Natural killer cell (primary cell): Measurements from ENCODE around the gene TSPAN17. TPM values are rescaled to one million over a fixed set of nuclear protein-coding genes. Genes with fewer than 3 reads are reported as not detected.
"Not testable (repeated sequence)": the region's sequence is repeated elsewhere in the genome, so short reads cannot be mapped to it uniquely, and the experiment has no call there.

Source experiments
- ATAC-seq, 3 donors: fragments of 150-1000 bp in 2 of 3; fragments of 200-7000 bp in 1 of 3; cut with Tn5 transposase; 1 replicate in 1 of 3; 2 replicates in 2 of 3; pipeline ENCODE4 v1.10.0; 2021; ENCODE audit warnings: mild to moderate bottlenecking in 2 of 3, moderate library complexity in 2 of 3
- DNase-seq, 2 donors: peaks; one replicate each; pipeline versions ENCODE4 v3.0.0 to v3.0.0-alpha.2; 2013 to 2021; ENCODE audit warnings: mixed read lengths in 1 of 2
- H3K27ac ChIP-seq: one replicate; pipeline ENCODE4 v1.5.1; 2013; ENCODE audit warnings: mild to moderate bottlenecking, low read length
- H3K27me3 ChIP-seq: one replicate; pipeline ENCODE4 v1.6.1; 2013; ENCODE audit warnings: low read length; ENCODE audit not compliant: control insufficient read depth, insufficient read depth
- H3K36me3 ChIP-seq: one replicate; pipeline ENCODE4 v1.6.1; 2013; ENCODE audit warnings: low read length; ENCODE audit not compliant: control insufficient read depth, insufficient read depth
- H3K4me1 ChIP-seq: one replicate; pipeline ENCODE4 v1.6.1; 2013; ENCODE audit warnings: low read length; ENCODE audit not compliant: control insufficient read depth, insufficient read depth
- H3K4me3 ChIP-seq: one replicate; pipeline ENCODE4 v1.5.1; 2013; ENCODE audit warnings: low read length
- H3K9me3 ChIP-seq: one replicate; pipeline ENCODE4 v1.6.1; 2013; ENCODE audit warnings: low read length; ENCODE audit not compliant: control insufficient read depth, insufficient read depth
- H3K27ac Mint-ChIP-seq, 2 donors: one replicate each; pipeline ENCODE4 v1.8.0; 2022; ENCODE audit warnings: mild to moderate bottlenecking in 2 of 2, mixed read lengths in 2 of 2, moderate library complexity in 1 of 2
- H3K27me3 Mint-ChIP-seq, 2 donors: one replicate each; pipeline ENCODE4 v1.8.0; 2022; ENCODE audit warnings: low read depth in 2 of 2, mixed read lengths in 2 of 2
- H3K36me3 Mint-ChIP-seq: one replicate; pipeline ENCODE4 v1.8.0; 2022; ENCODE audit warnings: mixed read lengths
- H3K4me1 Mint-ChIP-seq, 2 donors: one replicate each; pipeline ENCODE4 v1.8.0; 2022; ENCODE audit warnings: mixed read lengths in 2 of 2
- H3K4me3 Mint-ChIP-seq: one replicate; pipeline ENCODE4 v1.8.0; 2022; ENCODE audit warnings: mild to moderate bottlenecking, moderate library complexity, mixed read lengths
- H3K9me3 Mint-ChIP-seq, 2 donors: one replicate each; pipeline ENCODE4 v1.8.0; 2022; ENCODE audit warnings: mixed read lengths in 2 of 2
- WGBS: methylation state at CpG from one replicate; pipeline ENCODE4 v1.1.7; 2013; ENCODE audit warnings: missing lambda C conversion rate; ENCODE audit not compliant: insufficient coverage; 5-methylcytosine and 5-hydroxymethylcytosine counted together
- intact Hi-C: fragments of 100-400 bp; cut with micrococcal nuclease; formaldehyde crosslinking; loops from one replicate; pipeline ENCODE4 v1.14.2; 2022
- total RNA-seq, 4 donors: library from RNA; stranded (reverse); fragments of 120-200 nt in 1 of 4; gene quantifications; one replicate each; pipeline versions ENCODE4 v1.2.3 to v1.2.4, GENCODE V29; 2013 to 2022
- TF ChIP-seq, protein P1 (sequence below): fragments of 200-600 bp; IDR thresholded peaks from one replicate; pipeline ENCODE4 v1.8.0; 2022; ENCODE audit warnings: antibody characterized with exemption

Gene TSPAN17, protein sequence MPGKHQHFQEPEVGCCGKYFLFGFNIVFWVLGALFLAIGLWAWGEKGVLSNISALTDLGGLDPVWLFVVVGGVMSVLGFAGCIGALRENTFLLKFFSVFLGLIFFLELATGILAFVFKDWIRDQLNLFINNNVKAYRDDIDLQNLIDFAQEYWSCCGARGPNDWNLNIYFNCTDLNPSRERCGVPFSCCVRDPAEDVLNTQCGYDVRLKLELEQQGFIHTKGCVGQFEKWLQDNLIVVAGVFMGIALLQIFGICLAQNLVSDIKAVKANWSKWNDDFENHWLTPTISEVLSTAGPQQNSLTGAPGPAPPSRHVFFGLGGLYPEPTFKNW
- 10 to 100 TPM; 24.1 to 29.4 (median 24.6) TPM for total RNA-seq
- total RNA-seq (2013), result 13.9 TPM

DNA sequence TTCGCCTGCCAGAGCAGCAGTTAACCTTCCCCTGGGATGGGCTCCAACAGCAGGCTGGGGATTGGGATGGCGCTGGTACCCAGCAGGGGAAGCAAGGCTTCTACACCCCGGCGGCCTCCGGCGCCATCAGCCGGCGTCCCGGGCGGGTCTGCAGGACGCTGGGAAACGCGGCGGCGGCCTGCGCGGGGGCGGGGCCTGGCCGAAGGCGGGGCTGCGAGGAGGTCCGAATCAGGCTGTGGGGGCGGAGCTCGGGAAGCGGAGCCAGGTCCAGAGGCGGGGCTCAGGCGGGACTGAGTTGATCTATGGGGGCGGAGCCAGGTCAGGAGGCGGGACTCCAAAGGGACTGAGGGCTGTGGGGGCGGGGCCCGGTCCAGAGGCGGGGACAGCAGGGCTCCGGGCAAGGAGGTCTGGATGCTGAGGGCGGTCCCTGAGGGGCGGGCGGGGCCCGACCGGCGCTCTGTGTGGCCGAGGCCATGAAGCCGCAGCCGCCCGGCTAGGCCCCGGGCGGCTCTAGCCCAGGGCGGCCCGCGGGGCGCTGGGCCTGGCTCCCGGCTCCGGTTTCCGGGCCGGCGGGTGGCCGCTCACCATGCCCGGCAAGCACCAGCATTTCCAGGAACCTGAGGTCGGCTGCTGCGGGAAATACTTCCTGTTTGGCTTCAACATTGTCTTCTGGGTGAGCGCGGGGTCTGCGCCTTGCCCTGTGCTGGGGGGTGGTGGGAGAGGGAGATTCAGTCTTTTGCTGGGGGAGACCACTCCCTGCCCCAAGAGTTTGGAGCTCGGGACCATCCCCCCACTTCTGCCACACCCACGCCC is at the start of gene TSPAN17:
TSPAN17 (plus strand) TSS at position 455 of the 813 bp plus-strand sequence; CDS start at position 587, 132 bp downstream.
- intact Hi-C loops, result no loop called here

DNA sequence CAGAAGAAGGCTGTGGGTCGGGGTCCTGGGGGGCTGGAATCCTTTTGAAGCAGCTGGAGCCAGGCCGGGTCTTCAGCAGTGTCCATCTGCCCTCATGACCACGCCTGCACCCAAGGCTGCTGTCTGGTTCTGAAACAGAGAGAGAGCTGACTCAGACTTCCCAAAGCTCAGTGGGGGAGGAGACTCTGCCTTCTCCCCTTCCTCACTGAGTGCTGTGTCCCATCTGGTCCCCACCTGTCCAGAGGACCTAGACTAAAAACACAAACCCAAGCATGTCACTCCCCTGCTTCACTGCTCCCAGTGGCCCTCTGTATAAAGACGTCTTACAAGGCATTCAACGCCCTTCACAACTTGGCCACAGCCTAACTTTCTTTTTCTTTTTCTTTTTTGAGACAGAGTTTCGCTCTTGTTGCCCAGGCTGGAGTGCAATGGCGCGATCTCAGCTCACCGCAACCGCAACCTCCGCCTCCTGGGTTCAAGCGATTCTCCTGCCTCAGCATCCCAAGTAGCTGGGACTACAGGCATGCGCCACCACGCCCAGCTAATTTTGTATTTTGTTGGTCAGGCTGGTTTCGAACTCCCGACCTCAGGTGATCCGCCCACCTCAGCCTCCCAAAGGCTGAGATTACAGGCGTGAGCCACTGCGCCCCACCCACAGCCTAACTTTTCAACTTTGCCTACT is 47.4 kb upstream of the TSPAN17 start:
- not testable (repeated sequence) for H3K27ac Mint-ChIP-seq, H3K4me3 Mint-ChIP-seq, H3K9me3 Mint-ChIP-seq, H3K4me3 ChIP-seq, H3K9me3 ChIP-seq, H3K36me3 ChIP-seq, H3K36me3 Mint-ChIP-seq, H3K27me3 ChIP-seq, H3K27ac ChIP-seq, H3K4me1 Mint-ChIP-seq, ATAC-seq, DNase-seq, H3K4me1 ChIP-seq
- WGBS, result 86% methylated on average over 19 of the region's 19 CpGs
- intact Hi-C loops, result loop anchor here (5.0 kb wide), 1 partner anchor 183 kb away; the partner anchor contains the start of gene CLTB
- H3K27me3 Mint-ChIP-seq, result peaks cover 0 to 21% of the 10 kb centered on the region in 2 donors

More for the DNA sequence above, at the start of gene TSPAN17:
- DNase-seq (peak; percentile 96 to 98), ATAC-seq (peak; percentile 94 to 97 (median 95))
- Histone ChIP-seq H3K27me3 (no peaks in the 10 kb centered on the region), H3K27ac (peak within 1 kb of the TSS; percentile 12), H3K4me1 (peaks cover 55% of the 10 kb centered on the region), H3K36me3 (no peaks in the 10 kb centered on the region), H3K9me3 (no peaks in the 10 kb centered on the region), H3K4me3 (peak within 1 kb of the TSS; percentile 57)
- Mint-ChIP-seq H3K27me3 (no peaks in the 10 kb centered on the region), H3K27ac (peak within 1 kb of the TSS; percentile 72 to 84), H3K4me3 (peak within 1 kb of the TSS; percentile 90), H3K9me3 (no peaks in the 10 kb centered on the region), H3K36me3 (no peaks in the 10 kb centered on the region), H3K4me1 (peaks cover 29 to 57% of the 10 kb centered on the region in 2 donors)
- TF ChIP-seq, protein P1, sequence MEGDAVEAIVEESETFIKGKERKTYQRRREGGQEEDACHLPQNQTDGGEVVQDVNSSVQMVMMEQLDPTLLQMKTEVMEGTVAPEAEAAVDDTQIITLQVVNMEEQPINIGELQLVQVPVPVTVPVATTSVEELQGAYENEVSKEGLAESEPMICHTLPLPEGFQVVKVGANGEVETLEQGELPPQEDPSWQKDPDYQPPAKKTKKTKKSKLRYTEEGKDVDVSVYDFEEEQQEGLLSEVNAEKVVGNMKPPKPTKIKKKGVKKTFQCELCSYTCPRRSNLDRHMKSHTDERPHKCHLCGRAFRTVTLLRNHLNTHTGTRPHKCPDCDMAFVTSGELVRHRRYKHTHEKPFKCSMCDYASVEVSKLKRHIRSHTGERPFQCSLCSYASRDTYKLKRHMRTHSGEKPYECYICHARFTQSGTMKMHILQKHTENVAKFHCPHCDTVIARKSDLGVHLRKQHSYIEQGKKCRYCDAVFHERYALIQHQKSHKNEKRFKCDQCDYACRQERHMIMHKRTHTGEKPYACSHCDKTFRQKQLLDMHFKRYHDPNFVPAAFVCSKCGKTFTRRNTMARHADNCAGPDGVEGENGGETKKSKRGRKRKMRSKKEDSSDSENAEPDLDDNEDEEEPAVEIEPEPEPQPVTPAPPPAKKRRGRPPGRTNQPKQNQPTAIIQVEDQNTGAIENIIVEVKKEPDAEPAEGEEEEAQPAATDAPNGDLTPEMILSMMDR, result no peak
- under 1% methylated on average over 60 of the region's 63 CpGs for WGBS

DNA sequence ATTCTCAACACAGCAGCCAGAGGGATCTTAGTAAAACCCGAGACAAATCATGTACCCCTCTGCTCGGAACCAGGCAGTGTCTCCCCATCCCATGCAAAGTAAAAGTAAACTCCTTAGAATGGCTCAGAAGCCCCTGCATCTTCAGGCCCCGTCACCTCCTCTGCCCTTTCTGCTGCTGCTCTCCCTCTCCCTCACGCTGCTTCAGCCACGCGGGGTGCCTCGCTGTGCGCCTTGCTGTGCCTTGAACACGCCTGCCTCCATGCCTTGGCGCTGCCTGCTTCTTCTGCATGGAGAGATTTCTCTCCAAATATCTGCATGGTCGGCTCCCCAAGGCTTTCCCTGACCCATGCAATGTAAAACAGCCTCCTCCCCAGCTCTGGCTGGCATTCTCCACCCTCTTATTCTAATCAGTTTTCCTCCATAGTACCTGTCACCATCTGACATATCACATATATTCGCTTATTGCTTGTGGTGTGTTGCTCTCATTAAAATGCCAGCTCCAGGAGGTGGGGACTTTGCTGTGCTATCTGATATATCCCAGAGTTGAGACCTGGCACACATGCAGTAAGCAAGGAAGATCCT is 45.3 kb upstream of the TSPAN17 start:
- Mint-ChIP-seq H3K27me3 (peaks cover 0 to 9% of the 10 kb centered on the region in 2 donors), H3K9me3 (no peaks in the 10 kb centered on the region), H3K27ac (no peak overlapping the region), H3K36me3 (no peaks in the 10 kb centered on the region), H3K4me3 (no peak overlapping the region), H3K4me1 (no peaks in the 10 kb centered on the region)
- H3K27me3 ChIP-seq, result no peaks in the 10 kb centered on the region
- no peak overlapping the region for H3K27ac ChIP-seq
- ATAC-seq, result no peak
- H3K36me3 ChIP-seq, result no peaks in the 10 kb centered on the region
- H3K4me1 ChIP-seq, result no peaks in the 10 kb centered on the region
- no peak overlapping the region for H3K4me3 ChIP-seq
- no peaks in the 10 kb centered on the region for H3K9me3 ChIP-seq
- WGBS, result 84% methylated on average over 12 of the region's 12 CpGs
- intact Hi-C loops, result no loop called here
- TF ChIP-seq, protein P1, result no peak
- DNase-seq, result no peak
